NCI-H2171 treated with DMSO at 0.1 percent for 48 hours (cell line): ENCODE results near the gene PTPRN2.

Source experiments
- DNase-seq: peaks from one replicate; lab custom pipeline; 2025; lab: John Stamatoyannopoulos, UW

The PTPRN2 gene

DNA sequence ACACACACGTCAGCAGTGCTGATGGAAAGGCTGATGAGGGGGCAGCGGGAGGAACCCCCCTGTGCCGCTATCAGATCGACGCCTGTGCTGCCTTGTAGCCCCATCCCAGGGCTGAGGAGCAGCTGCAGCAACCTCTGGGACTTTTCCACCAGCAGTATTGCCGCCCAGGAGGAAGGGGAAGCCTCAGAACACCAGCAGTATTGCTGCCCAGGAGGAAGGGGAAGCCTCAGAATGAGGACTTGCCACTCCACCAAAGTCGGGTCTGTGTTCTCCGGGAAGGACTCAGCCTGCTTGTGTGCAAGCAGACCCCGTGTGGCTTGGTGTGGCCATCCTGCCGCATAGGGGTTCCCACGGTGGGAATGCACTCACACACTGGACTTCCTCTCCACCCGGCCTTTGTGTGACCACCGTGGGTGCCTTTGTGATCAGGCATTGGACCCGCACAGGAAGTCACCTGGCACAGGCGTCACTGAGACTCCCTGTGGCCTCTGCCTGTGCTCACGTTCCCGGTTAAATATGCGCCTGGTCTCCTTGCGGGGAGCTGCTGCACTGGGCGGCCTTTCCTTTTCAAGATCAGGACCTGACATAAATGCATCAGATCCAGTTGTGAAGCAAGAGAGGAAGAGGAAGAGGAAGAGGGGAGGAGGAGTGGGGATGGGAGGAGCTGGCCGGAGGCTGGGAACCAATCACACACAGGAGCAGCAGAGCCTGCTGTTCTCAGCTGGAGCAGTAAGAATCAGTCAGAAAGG is 1002.3 kb downstream of the PTPRN2 start:
- no peak for DNase-seq

DNA sequence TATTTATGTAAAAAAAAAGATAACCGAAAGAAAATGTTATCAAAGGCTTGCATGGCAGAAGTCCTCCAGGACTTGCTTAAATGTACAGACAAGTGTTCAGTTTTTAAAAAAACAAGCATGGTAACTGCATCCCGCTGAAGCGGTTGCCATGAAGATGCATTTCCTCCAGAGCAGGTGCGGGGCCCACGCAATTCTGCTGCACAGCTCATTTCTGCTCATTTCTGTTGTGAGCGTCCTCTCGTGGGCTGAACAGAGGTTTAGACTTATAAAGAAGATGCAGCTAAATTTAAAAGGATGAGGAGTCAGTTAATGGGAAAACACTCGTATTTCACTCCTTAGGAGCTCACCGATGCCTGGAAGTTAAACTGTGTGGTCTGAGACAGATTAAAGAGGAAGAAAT is 1003.2 kb downstream of the PTPRN2 start:
- no peak for DNase-seq

- no peak for DNase-seq
These were observed 1005.9 kb downstream of the PTPRN2 start for GRCh38 chr7:157581740-157582139.

DNA sequence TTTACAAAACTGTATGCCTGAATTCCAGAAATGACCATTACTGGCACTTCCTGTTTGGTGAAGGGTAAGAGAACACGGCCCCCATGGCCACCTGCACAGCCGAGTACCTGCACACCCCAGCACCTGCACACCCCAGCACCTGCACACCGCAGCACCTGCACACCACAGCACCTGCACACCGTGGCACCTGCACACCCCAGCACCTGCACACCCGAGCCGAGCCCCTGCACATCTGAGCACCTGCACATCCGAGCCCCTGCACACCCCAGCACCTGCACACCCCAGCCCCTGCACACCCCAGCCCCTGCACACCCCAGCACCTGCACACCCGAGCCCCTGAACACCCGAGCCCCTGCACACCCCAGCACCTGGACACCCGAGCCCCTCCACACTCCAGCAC is 1007.3 kb downstream of the PTPRN2 start:
- DNase-seq, result no peak

DNA sequence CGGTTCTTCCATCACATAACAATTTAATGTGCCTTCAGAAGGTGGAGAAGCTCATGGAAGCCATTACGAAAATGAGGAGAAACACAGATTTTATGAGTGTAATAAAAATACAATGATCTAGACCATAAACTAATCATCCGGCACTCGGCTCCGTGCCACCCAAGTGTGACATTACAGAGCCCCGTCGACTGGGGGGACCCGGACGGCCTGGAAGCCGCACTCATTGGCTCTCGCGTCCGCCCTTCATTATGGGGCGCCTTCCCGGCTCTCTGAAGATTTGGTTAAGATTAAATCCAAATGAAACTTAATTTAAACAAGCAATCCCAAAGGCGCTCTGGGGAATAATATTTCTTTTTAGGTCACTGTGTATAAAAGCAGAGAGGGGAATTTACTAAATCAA is 1008.2 kb downstream of the PTPRN2 start:
- DNase-seq, result no peak

DNA sequence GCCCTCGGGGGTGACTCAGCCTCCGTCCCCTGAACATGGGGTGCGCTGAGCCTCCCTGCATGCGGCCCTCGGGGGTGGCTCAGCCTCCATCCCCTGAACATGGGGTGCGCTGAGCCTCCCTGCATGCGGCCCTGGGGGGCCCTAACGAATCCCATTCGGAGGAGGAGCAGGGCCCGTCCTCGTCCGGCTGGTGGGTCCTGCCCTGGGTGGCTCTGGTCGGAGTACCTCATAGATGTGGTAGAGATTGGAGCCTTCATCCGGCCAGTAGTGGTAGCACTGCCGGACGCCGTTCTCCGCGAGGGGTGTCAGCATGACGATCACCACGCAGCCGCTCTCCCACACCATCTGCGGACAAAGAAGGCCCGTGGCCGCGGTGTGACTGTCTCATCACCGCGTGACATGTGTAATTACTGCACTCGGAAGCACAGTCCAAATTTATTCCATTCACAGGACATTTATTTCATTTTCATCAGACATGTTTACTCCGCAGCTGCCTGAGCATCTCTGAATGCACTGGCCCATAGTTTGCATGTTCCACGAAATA is 1009.8 kb downstream of the PTPRN2 start:
- no peak for DNase-seq

GRCh38 chr7:157577061-157577460 is 1010.6 kb downstream of the PTPRN2 start:
- no peak for DNase-seq

- DNase-seq, result no peak
These were observed 1011.2 kb downstream of the PTPRN2 start for GRCh38 chr7:157576415-157576814.

GRCh38 chr7:157575777-157576176 is 1011.8 kb downstream of the PTPRN2 start:
- no peak for DNase-seq

- DNase-seq, result no peak
These were observed 1012.6 kb downstream of the PTPRN2 start for GRCh38 chr7:157574914-157575586.

- DNase-seq, result no peak
These were observed 1013.4 kb downstream of the PTPRN2 start for GRCh38 chr7:157574120-157574825.

DNA sequence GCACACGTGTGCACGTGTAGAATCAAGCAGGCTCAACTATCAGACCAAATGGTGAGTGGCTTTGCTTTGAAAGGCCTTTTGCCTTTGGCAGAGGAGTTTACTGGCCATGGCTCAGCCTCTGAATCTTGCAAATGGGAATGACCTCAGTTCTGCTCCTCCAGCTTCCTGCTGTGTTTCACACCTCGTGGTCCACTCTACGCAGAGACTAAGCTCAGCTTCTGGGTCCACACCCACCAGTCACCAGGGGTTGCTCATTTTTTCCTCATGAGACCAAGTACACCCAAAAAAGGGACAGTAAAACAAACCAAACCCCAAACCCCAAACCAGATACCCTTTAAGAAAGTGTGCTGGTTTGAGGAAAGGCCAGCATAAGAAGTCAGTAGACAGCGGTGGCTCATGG is 1014.4 kb downstream of the PTPRN2 start:
- no peak for DNase-seq

GRCh38 chr7:157572622-157573021 is 1015.0 kb downstream of the PTPRN2 start:
- no peak for DNase-seq

DNA sequence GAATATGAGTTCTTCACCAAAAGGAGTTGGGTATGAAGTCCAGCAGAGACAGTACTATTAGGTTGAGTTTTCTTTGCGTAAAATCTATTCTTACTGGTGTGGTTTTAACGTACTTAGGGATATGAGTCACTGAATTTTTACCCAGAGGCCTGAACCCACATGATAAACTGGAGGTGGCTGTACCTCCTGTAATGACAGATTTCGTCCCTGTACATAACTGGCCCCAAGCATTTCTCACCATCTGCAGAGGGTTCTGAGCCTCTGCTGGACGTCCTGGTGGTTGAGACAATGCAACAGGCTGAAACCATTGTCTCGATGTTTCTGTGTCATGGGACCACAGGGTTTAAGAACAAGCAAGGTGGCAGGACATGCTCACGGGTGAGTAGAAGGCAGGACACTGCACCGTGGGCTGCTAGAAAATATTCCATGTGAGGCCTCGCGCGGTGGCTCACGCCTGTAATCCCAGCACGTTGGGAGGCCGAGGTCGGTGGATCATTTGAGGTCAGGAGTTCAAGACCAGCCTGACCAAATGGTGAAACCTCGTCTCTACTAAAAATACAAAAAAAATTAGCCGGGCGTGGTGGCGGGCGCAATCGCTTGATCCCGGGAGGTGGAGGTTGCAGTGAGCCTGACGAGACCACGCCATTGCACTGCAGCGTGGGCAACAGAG is 1017.0 kb downstream of the PTPRN2 start:
- DNase-seq, result no peak

DNA sequence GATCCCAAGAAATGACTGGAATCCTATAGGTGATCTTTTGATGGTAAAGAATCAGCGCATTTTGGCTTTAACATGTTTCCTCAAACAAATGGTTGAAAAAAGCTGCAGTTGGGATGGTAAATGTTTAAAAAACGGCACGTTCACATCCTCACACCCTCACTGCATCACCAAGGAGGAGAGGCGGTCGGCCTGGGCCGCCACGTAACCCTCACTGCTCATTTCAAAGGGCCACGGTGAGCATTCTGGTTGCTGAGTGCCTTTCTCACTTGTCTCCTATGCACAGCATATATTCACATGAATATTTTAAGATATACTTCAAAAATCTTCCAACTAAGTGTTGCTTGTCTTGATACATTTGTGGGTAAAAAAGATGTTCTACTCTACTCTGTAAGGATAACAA is 1017.7 kb downstream of the PTPRN2 start:
- no peak for DNase-seq

DNA sequence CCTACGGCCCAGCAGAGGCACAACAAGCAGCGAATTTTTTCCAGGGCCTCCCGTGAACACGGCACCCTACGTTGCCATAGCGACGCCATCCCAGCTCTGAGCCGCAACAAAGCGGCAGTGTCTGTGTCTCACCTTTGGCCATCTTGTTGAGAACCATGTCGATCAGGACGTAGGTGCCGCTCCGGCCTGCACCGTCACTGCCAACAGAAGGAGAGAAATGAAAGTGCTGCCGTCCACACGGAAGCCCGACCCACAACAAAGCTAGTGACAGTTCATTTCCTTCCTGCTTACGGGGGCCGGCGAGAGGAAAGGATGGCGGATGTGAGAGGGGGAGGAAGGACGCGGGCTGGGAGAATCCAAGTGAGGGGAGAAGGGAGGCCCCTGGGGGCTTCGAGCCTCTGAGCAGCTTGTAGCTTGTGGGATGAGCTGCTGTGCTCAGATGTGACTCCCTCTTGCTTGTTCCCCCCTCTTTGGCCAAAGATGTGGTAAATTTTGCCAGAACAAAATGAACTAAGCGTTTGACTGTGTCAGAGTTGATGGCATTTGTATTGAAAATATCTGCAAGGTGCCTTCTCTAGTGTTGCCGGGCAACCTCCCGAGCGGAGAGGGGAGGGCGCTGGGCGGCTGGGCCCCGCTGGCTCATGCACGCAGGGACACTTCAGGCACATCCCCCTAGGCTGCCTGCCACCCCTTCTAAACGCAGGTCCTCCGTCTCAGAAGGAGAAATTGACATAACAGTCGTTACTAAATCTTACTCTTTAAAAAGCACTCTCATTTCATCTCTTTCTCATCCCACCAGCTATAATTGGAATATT is 1018.6 kb downstream of the PTPRN2 start:
- DNase-seq, result no peak

- DNase-seq, result no peak
These were observed 1019.4 kb downstream of the PTPRN2 start for GRCh38 chr7:157568106-157568769.

DNA sequence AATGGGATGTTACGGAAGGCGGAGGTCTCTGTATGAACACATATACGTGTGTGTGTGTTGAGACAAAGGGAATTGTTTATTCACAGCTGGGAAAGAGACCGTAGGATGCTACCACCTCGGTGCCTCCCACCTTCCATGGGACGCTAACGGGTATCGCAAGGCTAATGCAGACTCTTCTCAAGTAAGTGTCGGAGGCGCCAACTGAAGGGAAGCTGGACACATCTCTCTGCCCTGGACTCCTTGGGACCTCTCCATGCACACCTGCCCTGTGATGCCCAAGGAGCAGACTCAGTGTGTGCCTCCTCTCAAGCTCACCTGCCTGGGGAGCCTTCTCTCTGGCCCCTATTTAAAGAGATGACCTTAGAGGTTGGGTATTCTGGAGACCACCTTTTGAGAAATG is 1020.0 kb downstream of the PTPRN2 start:
- no peak for DNase-seq

DNA sequence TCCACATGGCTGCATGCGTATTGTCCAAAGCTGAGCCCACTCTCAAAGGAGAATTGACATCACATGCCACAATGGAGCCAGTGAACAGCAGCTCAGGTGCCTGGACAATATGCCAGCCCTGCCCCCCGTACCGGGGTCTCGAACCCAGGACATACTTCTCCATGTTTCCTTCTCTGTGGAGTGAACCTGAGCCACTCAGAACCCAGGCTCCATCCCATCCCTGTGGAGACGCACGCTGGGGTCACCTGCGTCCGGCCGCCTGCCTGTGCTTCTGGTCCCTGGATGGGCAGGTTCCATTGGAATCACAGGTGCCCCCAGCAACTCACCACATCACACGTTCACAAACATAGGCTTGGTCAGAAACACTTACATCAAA is 1021.0 kb downstream of the PTPRN2 start:
- no peak for DNase-seq

DNA sequence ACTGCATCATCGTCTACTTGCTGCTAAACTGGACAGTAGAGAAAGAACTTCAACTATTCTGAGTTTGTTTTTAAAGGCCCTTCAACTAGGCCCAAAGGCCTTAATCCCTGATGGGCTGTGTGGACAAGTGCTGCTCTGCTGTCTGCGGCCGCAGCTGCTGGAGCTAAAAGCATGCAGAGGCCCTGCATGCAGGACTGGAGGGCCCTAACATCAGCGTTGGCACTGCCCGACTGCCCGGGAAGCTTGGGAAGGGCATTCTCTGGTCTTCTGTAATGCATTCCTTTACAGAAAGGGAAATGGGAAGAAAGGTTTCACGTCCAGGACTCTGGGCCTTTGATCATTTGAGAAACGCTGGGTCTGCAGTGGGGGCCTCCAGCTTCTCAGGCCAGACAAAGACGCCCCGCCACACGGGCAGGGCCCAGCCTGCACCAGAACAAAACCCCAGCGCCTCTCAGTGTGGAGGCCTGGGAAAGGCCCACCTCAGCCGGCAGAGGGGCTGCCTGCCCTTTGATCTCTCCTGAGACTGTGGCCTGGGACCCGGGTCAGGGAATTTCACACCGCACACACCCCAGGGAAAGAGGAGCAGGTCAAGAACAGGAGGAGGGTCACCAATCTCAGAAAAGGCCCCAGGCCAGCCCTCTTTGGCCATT is 1021.5 kb downstream of the PTPRN2 start:
- DNase-seq, result no peak
